ENCODE data around the gene ZSCAN30. TPM values are rescaled to one million over a fixed set of nuclear protein-coding genes. Genes with fewer than 3 reads are reported as not detected.

Gene ZSCAN30
- total and polyA plus RNA-seq, 2 donors (not counting 3 experiments of a cell fraction or from before 2014, with no cell fraction given): 6.7 to 18.0 TPM

DNA sequence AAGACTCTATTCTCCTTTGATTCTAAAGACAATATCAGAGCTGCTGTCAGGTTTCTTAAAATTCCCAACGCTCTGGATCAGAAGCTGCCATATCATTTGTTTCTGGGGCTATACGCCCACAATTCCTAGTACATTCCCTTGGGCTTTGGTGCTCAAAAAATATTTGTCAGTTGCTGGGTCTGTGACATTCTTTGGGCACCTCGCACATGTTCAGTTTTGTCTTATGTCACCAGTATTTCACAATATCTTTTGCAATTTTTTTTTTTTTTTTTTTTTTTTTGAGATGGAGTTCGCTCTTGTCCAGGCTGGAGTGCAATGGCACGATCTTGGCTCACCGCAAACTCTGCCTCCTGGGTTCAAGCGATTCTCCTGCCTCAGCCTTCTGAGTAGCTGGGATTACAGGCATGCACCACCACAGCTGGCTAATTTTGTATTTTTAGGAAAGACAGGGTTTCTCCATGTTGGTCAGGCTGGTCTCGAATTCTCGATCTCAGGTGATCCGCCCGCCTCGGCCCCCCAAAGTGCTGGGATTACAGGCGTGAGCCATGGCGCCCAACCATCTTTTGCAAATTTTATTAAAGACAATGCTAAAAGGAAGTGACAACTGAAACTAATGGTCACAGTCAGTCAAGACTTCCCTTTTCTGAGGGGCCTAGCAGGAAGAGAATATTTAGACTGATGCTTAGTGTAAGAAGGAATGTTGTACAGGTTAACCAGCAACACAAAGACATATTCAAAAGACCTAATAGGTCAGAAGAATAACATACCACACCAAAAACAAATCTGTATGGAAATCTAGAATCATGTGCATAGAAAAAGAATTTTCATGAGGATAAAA, 42.4 kb downstream of the ZSCAN30 start:
- H3K9me1 ChIP-seq (replicated peaks; ENCODE audit: control insufficient read depth, extremely low read depth, insufficient read depth, low read length): no peaks in the 10 kb centered on the region
- ChIA-PET CTCF (no interaction called here), POLR2A (no interaction called here)
- peaks cover 10% of the 10 kb centered on the region for H3K9me3 ChIP-seq (replicated peaks; ENCODE audit: control insufficient read depth, insufficient read depth, low read length)
- no peak for FAIRE-seq
- H3K27ac ChIP-seq (ENCODE audit: insufficient read depth, low read depth, low read length): no peak overlapping the region
- no peak overlapping the region for H2AFZ ChIP-seq (ENCODE audit: low read depth, low read length)
- TF ChIP-seq JUN (IDR thresholded peaks at IDR 0.05; ENCODE audit: borderline replicate concordance, insufficient read depth, insufficient read length, low read depth) (no peak), FOS (IDR thresholded peaks at IDR 0.05; ENCODE audit: borderline replicate concordance, insufficient read depth, low read length) (no peak), MYC (IDR thresholded peaks at IDR 0.05; ENCODE audit: low read depth, low read length) (no peak), POLR2AphosphoS5 (IDR thresholded peaks at IDR 0.05; ENCODE audit: insufficient read depth, low read depth, low read length) (no peak), EZH2 (IDR thresholded peaks at IDR 0.05; ENCODE audit: borderline replicate concordance, low read depth, low read length, severe bottlenecking) (no peak)
- TF ChIP-seq, protein P1, sequence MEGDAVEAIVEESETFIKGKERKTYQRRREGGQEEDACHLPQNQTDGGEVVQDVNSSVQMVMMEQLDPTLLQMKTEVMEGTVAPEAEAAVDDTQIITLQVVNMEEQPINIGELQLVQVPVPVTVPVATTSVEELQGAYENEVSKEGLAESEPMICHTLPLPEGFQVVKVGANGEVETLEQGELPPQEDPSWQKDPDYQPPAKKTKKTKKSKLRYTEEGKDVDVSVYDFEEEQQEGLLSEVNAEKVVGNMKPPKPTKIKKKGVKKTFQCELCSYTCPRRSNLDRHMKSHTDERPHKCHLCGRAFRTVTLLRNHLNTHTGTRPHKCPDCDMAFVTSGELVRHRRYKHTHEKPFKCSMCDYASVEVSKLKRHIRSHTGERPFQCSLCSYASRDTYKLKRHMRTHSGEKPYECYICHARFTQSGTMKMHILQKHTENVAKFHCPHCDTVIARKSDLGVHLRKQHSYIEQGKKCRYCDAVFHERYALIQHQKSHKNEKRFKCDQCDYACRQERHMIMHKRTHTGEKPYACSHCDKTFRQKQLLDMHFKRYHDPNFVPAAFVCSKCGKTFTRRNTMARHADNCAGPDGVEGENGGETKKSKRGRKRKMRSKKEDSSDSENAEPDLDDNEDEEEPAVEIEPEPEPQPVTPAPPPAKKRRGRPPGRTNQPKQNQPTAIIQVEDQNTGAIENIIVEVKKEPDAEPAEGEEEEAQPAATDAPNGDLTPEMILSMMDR (IDR thresholded peaks at IDR 0.05; ENCODE audit: extremely low read depth in 1 of 2, insufficient read depth in 1 of 2, low read depth in 1 of 2, low read length in 2 of 2): no peak
- TF ChIP-seq, protein P2, sequence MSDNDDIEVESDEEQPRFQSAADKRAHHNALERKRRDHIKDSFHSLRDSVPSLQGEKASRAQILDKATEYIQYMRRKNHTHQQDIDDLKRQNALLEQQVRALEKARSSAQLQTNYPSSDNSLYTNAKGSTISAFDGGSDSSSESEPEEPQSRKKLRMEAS (IDR thresholded peaks at IDR 0.05; ENCODE audit: insufficient read depth, insufficient read length): no peak
- DNase-seq (ENCODE audit: low read depth, low spot score): no peak
- peaks cover 0 to 15% of the 10 kb centered on the region in 2 experiments for H3K36me3 ChIP-seq (ENCODE audit: control insufficient read depth in 2 of 2, extremely low read depth in 1 of 2, insufficient read depth in 2 of 2, low read length in 2 of 2)
- no peak overlapping the region for H3K9ac ChIP-seq (replicated peaks; ENCODE audit: extremely low read depth, insufficient read depth, low read length)
- no peaks in the 10 kb centered on the region for H3K27me3 ChIP-seq (ENCODE audit: control insufficient read depth in 2 of 2, insufficient read depth in 2 of 2, low read length in 2 of 2)
- no peaks in the 10 kb centered on the region for H3K4me1 ChIP-seq (ENCODE audit: control insufficient read depth, extremely low read depth, insufficient read depth, low read length)
- intact Hi-C loops (cut with micrococcal nuclease): no loop called here
- no peak overlapping the region for H3K4me3 ChIP-seq (replicated peaks in 1 of 3; ENCODE audit: insufficient read depth in 1 of 3, low read depth in 1 of 3, low read length in 3 of 3)
- dilution Hi-C loops (cut with MboI; ENCODE audit: extremely low pct_ligation_motif_present, low sequenced_read_pairs): no loop called here
- BruUV-seq (replicated peaks): no TSS peak
- no peak overlapping the region for H3K4me2 ChIP-seq (ENCODE audit: insufficient read depth, low read length)
- H4K20me1 ChIP-seq (replicated peaks; ENCODE audit: control insufficient read depth, extremely low read depth, insufficient read depth, low read length): no peaks in the 10 kb centered on the region
- no peaks in the 10 kb centered on the region for H3K79me2 ChIP-seq (ENCODE audit: control insufficient read depth, insufficient read depth, low read length)

All from endothelial cell of umbilical vein (primary cell).